ENCODE data around the gene NTN4.

The NTN4 gene

GRCh38 chr12:95633049-95633731, 157.4 kb downstream of the NTN4 start:
- peak; percentile 90 for DNase-seq (ENCODE audit: low read depth)
- H3K4me3 ChIP-seq (ENCODE audit: control insufficient read depth, low read depth, low read length), result no peak overlapping the region
- TF ChIP-seq CTCF (conservative IDR thresholded peaks at IDR 0.05; ENCODE audit: control insufficient read depth, insufficient read depth, low read depth, low read length), result no peak

GRCh38 chr12:95630496-95630895, 160.1 kb downstream of the NTN4 start:
- no peak for DNase-seq (ENCODE audit: low read depth)
- no peak overlapping the region for H3K4me3 ChIP-seq (ENCODE audit: control insufficient read depth, low read depth, low read length)
- TF ChIP-seq CTCF (conservative IDR thresholded peaks at IDR 0.05; ENCODE audit: control insufficient read depth, insufficient read depth, low read depth, low read length), result no peak

GRCh38 chr12:95629392-95629791, 161.2 kb downstream of the NTN4 start:
- no peak overlapping the region for H3K4me3 ChIP-seq (ENCODE audit: control insufficient read depth, low read depth, low read length)
- no peak for DNase-seq (ENCODE audit: low read depth)
- TF ChIP-seq CTCF (conservative IDR thresholded peaks at IDR 0.05; ENCODE audit: control insufficient read depth, insufficient read depth, low read depth, low read length), result no peak

- H3K4me3 ChIP-seq (ENCODE audit: control insufficient read depth, low read depth, low read length), result no peak overlapping the region
- no peak for TF ChIP-seq CTCF (conservative IDR thresholded peaks at IDR 0.05; ENCODE audit: control insufficient read depth, insufficient read depth, low read depth, low read length)
- no peak for DNase-seq (ENCODE audit: low read depth)
Observed at GRCh38 chr12:95626854-95627253, 163.7 kb downstream of the NTN4 start.

GRCh38 chr12:95625012-95625411, 165.6 kb downstream of the NTN4 start:
- no peak for TF ChIP-seq CTCF (conservative IDR thresholded peaks at IDR 0.05; ENCODE audit: control insufficient read depth, insufficient read depth, low read depth, low read length)
- H3K4me3 ChIP-seq (ENCODE audit: control insufficient read depth, low read depth, low read length), result no peak overlapping the region
- no peak for DNase-seq (ENCODE audit: low read depth)

GRCh38 chr12:95624589-95624988, 166.0 kb downstream of the NTN4 start:
- no peak for DNase-seq (ENCODE audit: low read depth)
- no peak overlapping the region for H3K4me3 ChIP-seq (ENCODE audit: control insufficient read depth, low read depth, low read length)
- no peak for TF ChIP-seq CTCF (conservative IDR thresholded peaks at IDR 0.05; ENCODE audit: control insufficient read depth, insufficient read depth, low read depth, low read length)
